Measurements from ENCODE around the gene RNF112.
"Not testable (repeated sequence)": the region's sequence is repeated elsewhere in the genome, so short reads cannot be mapped to it uniquely, and the experiment has no call there.

RNF112 gene

DNA sequence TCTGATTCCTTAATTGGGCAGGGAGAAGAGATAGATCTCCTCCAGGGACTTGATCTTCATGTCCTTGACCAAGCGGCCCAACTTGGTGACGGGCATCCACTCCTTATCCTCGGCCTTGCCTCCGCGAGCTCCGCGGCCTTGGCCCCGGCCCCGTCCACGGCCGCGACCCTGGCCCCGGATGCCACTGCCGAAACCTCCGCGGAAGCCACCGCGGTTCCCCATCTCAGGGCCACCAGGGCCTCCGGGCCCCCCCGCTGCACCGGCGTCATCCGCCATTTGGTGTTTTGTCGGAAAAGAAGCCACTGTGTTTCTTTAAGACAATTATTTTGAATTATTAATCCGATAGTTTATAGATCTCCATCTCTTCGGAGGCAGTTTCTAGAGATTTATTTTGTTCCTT lies 35.5 kb downstream of the RNF112 start:
- DNase-seq (ENCODE audit: low read depth in 2 of 3, low spot score in 1 of 3), result not testable (repeated sequence)

DNA sequence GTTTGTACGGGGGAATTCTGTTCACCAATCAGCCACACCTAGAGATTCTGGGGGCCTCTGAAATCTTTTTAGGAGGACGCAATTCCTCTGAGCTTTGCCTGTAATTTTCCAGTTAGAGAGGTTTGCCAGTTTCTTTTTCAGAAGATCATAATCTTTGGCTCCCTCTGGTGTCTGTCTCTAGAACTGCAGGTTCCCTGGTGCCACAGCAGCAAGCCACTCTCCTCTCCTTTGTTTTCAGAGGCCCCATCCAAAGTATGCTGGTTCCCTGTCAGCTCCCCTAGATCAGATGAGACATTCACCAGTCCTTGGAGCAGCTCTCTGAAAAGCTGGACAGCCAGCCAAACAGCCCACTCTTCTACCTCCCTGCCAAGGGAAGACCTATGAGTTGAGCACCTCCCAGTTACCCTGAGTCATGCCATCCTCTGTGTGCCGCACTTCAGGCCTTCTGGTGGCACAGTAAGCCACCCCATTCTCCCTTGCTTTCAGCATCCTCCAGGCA lies 36.1 kb downstream of the RNF112 start:
- peak; percentile 15 to 85 (median 50) for DNase-seq (ENCODE audit: low read depth in 2 of 3, low spot score in 1 of 3)

DNA sequence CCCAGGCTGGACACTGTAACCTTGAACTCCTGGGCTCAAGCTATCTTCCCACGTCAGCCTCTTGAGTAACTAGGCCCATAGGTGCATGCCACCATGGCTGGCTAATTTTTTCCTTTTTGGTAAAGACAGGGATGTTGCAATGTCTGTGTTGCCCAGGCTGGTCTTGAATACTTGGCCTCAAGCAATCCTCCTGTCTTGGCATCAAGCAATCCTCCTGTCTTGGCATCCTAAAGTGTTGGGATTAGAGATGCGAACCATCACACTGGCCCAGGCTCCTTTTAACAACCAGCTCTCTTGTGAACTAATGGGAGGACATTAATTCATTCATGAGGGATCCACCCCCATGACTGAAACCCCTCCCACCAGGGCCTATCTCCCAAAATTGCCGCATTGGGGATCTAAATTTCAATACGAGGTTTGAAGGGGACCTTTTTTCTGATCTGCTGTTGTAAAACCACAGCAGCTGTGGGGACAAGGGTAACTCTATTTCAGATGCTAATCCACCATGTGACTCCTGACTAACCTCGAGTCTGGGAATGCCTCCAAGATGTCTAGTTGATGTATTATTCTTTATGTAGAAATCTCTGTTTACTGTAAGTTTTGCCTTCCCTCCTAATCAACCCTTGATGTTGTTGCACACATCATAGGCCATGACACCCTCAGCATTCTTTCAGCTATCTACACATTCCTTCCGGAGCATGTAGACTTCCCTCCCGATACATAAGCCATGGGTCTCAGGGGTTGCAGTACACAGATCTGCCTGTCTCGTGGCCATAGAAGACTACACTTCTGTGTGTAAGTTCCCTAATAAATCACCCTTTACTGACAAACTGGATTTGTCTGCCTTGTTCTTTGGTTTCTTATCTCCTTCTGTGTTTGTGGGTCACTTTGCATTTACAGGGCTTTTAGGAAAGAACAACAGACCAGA lies 37.6 kb downstream of the RNF112 start:
- DNase-seq (ENCODE audit: low read depth in 2 of 3, low spot score in 1 of 3), result no peak

DNA sequence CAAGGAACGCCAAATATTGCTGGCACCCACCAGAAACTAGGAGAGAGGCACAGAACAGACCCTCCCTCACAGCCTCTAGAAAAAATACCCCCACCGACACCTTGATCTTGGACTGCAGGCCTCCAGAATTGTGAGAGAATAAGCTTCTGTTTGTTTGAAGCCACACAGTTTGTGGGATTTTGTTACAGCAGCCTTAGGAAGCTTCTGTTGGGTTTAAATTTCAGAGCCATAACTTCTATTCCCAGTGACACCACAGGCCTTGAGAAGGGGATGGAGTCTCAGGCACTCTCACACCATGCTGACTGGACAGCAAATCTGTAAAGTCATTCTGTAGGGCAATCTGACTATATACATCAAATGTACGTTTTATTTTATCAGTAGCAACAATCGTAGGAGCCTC lies 38.6 kb downstream of the RNF112 start:
- DNase-seq (ENCODE audit: low read depth in 2 of 3, low spot score in 1 of 3), result no peak

DNA sequence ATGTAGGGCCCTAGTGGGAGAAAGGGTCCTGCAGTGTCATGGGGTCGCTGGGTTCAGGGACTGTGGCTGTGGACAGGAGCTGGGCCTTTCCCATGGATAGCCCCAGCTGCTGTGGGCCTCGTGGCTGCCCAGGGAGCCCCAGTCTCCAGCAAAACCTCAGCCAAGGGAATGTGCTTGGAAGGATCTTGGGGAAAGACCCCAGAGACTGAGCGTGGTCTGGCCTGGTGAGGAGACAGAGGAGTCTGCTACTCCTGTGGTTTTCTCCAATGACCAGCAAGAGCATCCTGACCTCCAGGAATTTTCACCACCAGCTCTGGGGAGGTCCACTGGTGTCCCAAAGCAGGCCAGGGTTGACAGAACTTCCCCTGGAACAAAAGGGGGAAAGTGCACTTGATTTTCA lies 42.3 kb downstream of the RNF112 start:
- no peak for DNase-seq (ENCODE audit: low read depth in 2 of 3, low spot score in 1 of 3)

DNA sequence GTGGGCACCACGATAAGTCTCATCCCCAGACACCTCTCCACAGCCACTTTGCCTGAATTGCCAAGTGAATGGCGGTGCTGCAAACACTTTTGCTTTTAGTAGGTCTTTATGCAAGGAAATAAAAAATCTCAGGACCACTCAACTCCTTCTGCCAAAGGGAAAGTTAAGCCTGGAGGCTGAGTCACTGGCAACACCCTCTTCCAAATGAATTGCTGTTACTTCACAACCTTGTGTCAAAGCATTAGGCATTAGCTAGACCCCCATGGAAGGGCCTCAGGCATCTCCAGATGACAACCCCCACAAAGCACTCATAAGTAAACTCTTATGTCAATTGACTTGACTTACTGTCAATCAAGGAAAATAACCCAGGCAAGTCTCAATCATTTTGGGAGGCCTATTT lies 43.0 kb downstream of the RNF112 start:
- no peak for DNase-seq (ENCODE audit: low read depth in 2 of 3, low spot score in 1 of 3)

DNA sequence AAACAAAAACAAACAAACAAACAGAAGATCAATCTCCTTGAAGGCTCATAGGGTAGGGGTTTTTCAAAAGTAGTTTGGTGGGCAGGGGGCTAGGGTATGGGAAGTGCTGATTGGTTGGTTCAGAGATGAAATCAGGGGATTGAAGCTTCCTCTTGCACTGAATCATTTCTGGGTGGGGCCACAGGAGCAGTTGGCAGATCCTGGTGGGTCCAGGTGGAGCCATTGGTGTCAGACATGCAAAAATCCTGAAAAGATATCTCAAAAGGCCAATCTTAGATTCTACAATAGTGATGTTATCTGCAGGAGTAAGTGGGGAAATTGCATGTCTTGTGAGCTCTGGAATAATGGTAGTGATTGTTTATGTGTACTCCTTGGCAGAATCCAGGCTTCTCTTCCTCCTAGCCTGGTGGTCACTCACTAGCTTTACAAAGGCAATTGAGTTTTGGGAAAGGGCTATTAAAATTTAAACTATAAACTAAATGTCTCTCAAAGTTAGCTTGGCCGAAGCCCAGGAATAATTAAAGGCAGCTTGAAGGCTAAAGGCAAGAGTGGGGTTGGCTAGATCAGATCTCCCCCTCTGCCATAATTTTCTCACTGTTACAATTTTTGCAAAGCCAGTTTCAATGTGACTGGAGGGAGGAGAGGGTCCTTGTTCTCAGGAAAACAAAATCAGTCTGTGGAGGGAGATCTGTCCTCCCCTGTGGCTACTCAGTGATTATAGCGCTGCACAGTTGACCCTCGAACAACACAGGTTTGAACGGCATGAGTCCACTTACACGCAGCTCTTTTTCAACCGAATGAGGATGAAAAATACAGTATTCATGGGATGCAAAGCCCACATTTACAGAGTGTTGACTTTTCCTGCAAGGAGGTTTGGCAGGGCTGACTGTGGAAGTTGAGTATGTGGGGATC lies 45.2 kb downstream of the RNF112 start:
- DNase-seq (ENCODE audit: low read depth in 2 of 3, low spot score in 1 of 3), result no peak

DNA sequence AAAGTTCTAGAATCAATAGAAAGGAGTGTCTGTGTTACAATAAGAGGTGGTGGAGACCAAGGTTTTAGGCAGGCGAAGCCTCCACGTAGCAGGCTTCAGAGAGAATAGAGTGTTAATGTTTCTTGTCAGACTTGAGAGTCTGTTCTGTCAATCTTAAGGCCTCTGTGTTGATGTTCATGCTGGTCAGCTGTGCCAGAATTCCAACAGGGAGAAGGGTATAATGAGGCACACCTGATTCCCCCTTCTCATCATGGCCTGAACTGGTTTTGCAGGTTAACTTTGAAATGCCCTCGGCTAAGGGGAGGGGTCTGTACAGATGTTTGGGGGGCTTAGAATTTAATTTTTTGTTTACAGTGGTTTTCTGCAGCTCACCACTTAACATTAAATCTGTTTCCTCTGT lies 46.0 kb downstream of the RNF112 start:
- no peak for DNase-seq (ENCODE audit: low read depth in 2 of 3, low spot score in 1 of 3)

DNA sequence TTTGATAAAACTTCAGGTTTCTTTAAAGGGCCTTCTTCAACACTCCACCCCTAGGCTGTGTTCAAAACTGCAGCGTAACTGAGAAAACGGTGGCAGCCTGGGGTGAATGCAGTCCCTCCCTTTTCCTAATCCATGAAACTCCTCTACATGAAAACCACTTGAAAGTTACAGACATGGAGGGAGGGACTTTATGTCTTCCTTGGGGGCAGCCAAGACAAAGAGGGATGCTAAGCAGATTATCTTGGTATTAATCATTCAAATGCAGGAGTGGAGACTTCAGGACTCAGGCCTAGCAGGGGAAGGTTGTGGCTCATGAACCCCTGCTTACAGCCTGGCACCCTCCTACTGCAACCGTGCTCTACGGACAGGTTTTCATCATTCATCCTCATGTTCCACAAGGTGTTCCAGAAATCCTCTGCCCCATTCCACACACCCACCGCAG lies 46.8 kb downstream of the RNF112 start:
- DNase-seq (ENCODE audit: low read depth in 2 of 3, low spot score in 1 of 3), result no peak

DNA sequence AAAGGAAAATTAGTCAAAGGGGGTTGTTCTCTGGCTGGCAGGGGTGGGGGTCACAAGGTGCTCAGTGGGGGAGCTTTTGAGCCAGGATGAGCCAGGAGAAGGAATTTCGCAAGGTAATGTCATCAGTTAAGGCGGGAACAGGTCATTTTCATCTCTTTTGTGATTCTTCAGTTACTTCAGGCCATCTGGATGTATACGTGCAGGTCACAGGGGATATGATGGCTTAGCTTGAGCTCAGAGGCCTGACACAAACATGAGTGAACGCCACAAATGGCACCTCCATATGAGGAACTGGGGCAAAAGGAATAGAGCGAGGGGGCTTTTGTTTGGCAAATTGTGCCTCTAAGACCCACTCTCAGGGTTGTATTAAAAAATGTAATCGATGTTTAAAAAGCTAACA lies 47.4 kb downstream of the RNF112 start:
- not testable (repeated sequence) for DNase-seq (ENCODE audit: low read depth in 2 of 3, low spot score in 1 of 3)

DNA sequence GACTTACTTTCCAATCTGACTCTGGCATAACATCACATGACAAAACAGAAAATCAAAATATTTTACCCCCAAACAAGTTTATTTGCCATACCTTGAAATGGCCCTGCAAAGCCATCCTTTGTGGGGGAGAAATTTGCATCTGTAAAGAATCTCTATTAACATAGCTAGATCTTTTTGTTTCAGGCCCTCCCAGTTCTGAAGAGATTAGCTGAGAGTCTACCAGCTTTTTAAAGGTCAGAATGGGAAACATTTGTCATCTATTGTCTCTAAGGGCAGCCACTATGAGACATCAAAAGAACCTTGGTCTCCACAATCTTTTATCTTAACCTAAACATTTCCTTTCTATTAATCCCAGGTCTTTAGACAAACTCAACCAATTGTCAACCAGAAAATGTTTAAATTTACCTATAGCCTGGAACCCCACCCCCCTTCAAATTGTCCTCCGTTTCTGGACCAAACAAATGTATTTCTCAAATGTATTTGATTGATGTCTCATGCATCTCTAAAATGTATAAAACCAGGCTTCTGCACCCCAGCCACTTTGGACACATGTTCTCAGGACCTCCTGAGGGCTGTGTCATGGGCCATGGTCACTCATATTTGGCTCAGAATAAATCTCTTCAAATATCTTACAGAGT lies 48.1 kb downstream of the RNF112 start:
- not testable (repeated sequence) for DNase-seq (ENCODE audit: low read depth in 2 of 3, low spot score in 1 of 3)

DNA sequence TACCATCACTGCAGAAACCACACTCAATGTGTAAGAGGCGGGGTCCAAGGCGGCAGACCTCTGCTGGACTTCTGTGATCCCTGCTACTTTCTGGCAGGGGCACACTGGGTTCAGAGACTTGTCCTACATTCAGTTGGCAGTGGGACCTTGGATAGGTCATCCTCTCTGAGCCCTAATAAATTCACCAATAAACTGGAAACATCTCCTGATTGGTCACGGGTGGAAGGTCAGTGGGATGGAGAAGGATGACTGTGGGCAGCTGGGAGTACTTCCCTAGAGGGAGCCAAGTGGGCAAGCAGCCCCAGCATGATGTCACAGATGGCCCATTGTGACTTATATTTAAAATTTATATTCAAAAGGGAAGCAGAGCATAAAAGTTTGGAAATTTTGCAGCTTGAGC lies 49.7 kb downstream of the RNF112 start:
- DNase-seq (ENCODE audit: low read depth in 2 of 3, low spot score in 1 of 3), result no peak

DNA sequence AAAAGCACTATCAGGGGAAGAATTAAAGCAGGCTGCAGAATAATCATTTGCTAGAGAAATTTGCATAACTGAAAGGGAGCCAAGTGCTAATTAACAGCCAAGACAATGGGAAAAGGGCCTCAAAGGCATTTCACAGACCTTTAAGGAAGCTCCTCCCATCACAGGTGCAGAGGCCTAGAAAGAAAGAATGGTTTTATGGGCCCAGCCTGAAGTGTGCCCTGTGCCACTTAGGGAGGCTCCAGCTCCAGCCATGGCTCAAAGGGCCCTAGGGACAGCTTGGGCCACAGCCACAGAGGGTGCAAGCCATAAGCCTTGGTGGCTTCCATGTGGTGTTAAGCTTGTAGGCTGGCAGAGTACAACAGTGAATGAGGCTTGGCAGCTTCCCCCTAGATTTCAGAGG lies 50.1 kb downstream of the RNF112 start:
- no peak for DNase-seq (ENCODE audit: low read depth in 2 of 3, low spot score in 1 of 3)

DNA sequence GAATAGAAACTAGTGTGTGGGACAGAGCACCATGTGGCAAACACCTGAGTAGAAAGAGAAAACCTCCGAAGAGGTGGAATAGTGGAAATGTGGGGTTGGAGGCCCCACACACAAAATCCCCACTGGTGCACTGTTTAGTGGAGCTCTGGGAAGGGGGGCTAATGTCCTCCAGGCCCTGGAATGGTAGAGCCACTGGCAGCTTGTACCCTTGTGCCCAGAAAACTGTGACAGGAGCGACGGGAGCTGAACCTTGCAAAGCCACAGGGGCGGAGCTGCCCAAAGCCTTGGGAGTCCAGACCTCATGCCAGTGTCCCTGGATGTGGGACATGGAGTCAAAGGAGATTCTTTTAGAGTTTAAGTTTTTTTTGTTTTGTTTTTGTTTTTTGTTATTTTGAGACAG lies 50.6 kb downstream of the RNF112 start:
- no peak for DNase-seq (ENCODE audit: low read depth in 2 of 3, low spot score in 1 of 3)

DNA sequence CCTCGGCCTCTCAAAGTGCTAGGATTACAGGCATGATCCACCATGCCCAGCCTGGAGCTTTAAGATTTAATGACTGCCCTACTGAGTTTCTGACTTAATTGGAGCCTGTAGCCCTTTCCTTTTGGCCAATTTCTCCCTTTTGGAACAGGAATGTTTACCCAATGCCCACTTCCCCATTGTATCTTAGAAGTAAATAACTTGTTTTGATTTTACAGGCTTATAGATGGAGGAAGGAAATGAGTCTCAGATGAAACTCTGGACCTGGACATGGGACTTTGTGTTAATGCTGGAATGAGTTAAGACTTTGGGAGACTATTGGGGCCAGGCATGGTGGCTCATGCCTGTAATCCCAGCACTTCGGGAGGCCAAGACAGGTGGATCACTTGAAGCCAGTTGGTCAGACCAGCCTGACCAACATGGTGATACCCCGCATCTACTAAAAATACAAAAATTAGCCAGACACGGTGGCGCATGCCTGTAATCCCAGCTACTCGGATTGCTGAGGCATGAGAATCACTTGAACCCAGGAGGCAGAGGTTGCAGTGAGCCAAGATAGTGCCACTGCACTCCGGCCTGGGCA lies 51.5 kb downstream of the RNF112 start:
- not testable (repeated sequence) for DNase-seq (ENCODE audit: low read depth in 2 of 3, low spot score in 1 of 3)

DNA sequence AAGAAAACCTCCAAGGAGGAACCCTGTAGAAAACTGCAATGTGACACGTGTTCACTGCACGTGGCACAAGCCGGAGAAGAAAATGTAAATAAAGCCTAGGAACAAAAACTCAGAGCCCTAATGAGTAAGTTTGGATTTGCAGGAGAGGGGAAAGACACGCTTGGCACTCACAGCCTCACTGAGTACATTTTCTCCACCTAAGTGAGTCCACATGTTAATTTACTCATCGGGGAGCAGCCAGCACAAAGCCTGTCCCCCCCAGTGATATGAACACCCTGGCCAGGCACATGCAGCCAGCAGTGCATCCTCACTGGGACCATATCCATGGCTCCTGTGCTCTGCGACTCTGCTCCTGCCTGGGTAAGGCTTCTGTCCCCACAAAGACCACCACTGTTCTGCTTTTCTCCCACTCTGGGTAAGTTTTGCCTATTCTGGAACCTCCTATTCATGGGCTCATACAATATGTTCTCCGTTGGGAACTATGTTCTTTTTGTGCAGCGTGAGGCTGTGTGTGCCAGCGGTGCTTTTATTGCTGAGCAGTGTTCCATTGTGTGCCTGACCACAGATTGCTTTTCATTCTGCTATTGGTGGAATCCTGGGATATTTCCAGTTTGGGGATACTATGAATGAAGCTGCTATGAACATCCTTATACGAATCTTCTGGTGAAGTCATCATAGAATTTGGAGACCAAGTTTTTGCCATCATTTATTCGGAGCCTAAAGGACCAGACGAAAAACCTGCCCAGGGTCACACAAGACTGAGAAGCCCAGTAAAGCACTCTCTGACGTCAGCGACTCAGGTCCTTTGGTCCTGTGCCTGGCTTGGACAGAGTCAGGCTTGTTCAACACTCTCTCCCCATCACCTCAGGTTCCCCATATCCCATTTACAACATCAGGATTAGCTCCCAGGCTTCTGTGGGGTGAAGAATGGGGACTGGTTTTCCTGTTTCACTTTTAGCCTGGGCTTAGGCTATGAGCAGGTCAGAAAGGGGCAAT lies 53.3 kb downstream of the RNF112 start:
- no peak for DNase-seq (ENCODE audit: low read depth in 2 of 3, low spot score in 1 of 3)
